ENCODE data around the gene HIPK4. TPM values are rescaled to one million over a fixed set of nuclear protein-coding genes. Genes with fewer than 3 reads are reported as not detected.

HIPK4 gene
- polyA plus RNA-seq, 1 donor = 2.5 TPM

DNA sequence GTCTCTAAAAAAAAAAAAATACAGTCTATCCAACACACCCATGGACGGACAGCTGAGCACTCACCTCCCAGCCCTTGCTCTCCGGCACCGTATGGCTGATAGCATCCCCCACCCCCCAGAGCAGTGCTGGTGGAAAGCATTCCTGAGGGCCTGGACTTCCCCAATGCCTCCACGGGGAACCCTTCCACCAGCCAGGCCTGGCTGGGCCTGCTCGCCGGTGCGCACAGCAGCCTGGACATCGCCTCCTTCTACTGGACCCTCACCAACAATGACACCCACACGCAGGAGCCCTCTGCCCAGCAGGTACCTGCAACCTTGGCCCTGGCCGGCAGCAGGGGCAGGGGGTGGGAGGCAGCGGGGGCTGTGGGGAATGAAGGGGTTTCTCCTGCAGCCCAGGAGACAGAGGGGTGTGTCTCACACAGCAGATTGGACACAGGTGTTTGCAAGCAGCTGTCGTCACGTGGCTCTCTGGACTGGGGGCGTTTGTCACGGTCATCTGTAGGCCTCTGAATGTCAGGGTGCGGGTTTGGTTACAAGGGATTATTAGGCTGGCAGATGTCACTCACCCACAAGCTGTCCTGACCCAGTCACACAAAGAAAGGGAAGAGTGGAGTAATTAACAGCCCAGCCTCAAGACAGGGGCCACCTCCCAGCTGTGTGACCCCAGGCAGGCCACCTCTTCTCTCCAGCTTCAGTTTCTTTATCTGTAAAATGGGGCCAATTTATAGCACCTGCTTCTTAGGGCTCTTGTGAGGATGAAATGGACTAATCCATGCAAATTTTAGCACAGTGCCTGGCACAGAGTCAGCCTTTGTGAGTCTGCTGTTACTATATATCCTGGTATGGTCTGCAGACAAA, 22.2 kb downstream of the HIPK4 start:
- DNase-seq (ENCODE audit: low read depth) = no peak

DNA sequence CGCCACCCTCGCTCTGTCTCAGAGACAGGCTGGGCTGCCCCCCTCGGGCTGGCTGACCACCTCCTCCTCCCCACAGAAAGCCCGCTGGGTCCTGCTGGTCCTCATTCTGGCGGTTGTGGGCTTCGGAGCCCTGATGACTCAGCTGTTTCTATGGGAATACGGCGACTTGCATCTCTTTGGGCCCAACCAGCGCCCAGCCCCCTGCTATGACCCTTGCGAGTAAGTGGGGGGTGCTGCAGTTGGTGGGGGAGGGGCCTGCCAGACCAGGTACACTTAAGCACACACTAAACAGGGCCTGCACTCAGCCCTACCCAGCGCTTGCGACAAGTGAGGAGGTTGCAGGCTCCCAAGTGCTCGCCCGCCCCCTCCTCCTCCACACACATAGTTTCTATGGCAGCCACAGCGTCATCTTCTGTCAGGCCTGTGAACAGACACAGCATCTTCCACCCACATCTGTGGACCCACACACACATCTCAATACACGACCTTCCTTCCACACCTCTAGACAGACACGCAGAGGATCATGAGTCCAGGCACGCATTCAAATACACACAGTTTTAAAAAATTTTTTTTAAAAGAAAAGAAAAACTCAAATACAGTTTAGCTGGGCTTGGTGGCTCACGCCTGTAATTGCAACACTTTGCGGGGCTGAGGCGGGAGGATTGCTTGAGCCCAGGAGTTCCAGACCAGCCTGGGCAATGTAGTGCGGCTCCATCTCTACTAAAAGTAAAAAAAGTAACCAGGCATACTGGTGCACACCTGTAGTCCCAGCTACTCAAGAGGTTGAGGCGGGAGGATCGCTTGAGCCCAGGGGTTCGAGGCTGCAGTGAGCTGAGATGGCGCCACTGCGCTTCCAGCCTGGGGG, 23.1 kb downstream of the HIPK4 start:
- no peak for DNase-seq (ENCODE audit: low read depth)

DNA sequence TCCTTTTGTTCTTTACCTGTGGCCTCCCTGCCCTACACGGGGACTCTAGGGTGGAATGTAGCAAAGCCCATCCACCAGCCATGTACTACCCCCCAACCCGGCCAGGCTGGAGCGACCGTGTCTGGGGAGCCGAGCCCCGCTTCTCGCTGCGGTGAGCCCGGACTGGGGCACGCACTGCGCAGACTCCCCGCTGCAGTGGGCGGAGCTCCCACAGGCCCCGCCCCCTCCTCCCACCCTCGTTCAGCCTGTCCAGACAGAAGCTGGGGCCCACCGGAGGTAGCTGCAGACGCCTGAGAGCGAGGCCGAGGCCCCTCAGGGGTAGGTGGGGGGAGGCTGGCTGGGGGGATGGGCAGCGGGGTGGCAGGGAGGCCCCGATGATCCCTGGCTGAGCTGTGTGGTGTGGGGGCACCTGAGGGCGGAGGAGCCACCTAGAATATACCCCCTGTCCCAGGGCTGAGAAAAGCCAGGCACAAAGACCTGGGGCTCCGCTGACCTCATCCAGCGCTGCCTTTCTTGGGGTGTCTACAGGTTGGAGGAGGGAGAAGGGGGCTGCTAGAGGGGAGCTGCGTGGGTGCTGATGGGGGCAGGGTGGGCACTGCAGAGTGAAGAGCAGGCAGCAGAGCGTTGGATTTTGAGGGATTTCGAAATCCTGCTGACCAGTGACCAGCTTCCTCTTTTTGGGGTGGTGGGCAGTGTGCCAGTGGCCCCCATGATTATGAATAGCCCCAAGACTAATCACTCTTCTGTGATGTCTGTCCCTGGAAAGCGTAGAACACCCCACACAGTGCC, 24.2 kb downstream of the HIPK4 start:
- no peak for DNase-seq (ENCODE audit: low read depth)

DNA sequence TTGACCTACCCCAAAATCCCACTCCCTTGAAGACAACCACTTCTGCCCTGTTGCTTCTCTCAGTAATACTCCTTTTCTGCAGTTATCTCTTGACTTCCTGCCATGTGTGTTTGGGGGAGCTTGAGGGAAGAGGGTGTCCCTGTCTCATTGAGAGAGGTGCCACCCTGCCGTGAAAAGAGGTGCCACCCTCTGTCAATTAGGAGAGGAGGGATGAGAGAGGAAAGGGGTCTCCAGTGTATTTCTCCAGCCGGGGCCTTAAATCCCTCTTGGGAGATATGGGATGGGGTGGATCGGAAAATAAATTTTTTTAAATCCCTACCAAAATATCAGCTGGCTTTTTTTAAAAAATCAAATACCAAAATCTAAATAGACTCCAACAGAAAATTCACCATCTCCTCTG, 25.0 kb downstream of the HIPK4 start:
- no peak for DNase-seq (ENCODE audit: low read depth)

DNA sequence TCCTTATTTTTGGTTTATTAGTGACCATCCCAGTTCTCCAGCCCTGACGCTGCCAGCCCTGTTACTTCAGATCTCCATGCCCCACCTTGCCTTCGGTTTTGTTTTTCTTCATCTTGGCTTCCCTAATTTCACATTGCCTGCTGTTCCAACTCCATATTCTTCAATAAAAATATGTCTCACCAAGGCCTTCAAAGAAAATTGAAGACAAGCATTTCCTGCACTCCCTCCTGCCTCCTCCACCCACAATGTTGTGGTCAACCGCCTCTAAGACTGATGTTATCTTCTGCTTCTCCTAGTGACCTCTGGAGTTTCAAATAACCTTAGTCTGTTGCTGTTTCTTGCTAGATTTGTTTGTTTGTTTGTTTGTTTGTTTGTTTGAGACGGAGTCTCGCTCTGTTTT, 26.9 kb downstream of the HIPK4 start:
- DNase-seq (ENCODE audit: low read depth) = no peak

DNA sequence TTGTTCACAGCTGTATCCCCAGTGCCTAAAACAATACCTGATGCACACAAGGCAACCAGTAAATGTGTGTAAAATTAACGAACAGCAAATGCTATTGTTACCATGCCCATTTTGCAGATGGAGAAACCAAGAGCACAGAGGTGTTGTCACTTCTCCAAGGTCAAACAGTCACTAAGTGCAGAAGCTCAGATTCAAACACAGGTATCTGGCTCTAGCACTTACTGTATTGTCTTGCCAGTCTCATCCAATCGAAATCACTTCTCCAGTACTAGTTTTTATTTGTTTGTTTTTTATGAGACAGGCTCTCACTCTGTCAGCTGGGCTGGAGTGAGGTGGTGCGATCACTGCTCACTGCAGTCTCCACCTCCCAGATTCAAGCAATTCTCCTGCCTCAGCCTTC, 27.8 kb downstream of the HIPK4 start:
- DNase-seq (ENCODE audit: low read depth) = no peak

DNA sequence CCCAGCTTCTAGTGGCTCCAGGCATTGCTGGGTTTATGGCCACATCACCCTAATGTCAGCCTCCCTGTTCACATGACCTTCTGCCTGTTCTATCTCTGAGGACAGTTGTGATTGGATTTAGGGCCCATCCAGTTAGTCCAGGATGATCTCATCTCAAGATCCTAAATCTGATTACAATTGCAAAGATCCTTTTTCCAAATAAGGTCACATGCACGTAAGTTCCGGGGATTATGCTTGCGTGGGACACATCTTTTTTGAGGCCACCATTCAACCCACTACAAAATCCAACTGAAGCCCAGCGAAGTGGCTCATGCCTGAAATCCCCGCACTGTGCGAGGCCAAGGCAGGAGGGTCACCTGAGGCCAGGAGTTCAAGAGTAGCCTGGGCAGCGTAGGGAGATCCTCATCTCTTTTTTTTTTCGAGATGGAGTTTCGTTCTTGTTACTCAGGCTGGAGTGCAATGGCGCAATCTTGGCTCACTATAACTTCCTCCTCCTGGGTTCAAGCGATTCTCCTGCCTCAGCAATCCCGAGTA, 29.2 kb downstream of the HIPK4 start:
- no peak for DNase-seq (ENCODE audit: low read depth)

DNA sequence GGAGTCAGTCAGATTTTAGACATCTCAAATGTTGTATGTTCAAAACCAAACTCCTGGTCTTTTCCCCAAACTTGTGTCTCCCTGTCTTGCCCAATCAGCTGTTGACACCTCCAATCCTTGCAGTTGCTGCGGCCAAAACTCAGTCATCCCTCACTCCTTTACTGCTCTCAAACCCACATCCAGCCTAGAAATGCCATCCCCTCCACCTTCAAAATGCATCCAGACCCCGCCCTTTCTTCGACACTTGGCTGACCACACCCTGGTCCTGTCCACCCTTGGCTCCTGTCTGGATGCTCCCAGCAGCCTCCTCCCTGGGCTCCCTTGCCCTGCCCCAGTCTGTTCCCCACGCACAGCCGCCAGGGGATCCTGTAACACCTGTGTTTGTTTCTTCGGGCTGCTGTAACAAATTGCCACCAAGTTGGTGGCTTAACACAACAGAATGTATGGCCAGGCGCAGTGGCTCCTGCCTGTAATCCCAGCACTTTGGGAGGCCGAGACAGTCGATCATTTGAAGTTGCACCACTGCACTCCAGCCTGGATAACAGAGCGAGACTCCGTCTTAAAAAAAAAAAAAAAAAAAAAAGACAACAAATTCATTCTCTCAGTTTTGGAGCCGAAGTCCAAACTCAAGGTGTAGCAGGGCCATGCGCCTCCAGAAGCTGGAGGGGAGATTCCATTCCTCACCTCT, 29.8 kb downstream of the HIPK4 start:
- DNase-seq (ENCODE audit: low read depth) = no peak

DNA sequence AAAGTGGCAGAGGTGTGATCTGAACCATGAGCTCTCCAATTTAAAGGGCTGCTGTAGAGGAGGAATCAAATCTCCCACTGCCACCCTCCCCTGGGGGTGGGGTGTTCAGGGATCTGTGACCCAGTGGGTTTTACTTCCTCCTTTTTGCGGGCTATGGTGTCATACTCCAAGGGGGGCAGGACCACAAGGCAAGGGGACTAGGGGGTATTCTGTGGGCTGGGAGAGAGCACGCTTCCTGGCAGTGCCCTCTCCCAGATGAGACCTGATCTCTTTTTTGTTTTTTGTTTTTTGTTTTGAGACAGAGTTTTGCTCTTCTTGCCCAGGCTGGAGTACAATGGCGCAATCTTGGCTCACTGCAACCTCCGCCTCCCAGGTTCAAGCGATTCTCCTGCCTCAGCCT, 31.2 kb downstream of the HIPK4 start:
- DNase-seq (ENCODE audit: low read depth) = no peak

DNA sequence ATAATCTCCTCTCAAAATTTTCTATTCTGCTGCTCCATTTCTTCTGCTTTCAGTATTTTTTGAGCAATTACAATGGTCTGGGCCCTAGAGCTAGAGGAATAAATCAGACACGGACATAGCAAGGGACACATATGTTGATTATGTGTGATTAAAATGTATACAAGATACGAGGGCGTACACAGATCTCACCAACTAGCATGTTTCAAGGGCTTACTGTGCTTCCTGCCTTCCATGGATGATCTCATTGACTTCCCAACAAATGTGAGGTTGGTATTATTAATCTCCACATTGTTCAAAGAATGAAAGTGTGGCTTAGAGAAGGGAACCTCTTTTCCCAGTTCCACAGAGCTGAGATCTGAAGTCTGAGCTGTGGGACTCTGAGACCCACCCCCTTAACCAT, 32.3 kb downstream of the HIPK4 start:
- no peak for DNase-seq (ENCODE audit: low read depth)

DNA sequence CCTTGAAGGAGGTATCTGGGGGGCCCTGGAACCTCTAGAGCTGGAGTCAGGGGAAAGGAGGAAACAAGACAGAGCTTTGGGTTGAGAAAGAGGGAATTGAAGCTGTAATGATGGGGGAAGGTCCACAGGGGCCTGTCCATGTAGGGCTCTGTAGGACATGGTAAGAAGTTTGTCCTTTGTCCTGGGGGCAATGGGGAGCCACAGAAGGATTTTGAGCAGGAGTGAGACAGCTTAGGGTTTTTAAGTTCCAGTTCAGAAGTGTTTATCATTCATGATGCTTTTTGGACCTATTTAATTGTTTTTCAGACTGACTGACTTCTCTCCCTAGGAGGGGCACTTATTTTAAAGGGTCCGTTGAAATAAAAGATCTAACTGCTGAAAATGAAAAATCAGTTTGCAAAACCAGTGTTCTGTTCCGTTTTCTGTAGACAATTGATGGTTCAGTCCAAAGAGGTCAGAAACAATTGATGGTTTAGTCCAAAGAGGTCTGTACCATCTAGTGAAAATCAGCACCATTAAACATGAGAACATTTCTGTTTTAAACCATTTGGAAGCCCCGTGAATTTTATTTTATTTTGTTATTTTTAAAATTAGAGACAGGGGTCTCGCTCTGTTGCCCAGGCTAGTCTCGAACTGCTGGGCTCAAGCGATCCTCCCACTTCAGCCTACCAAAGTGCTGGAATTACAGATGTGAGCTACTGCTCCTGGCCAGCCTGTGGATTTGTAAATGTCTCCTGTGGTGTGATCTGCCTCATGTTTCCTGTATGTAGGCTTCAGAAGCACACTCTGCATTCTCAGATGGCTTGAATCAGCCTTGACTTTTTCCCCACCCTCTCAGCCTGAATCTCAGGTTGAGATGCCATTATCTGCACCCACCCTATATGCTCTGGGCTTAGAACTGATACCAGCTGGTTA, 33.0 kb downstream of the HIPK4 start:
- DNase-seq (ENCODE audit: low read depth) = no peak

DNA sequence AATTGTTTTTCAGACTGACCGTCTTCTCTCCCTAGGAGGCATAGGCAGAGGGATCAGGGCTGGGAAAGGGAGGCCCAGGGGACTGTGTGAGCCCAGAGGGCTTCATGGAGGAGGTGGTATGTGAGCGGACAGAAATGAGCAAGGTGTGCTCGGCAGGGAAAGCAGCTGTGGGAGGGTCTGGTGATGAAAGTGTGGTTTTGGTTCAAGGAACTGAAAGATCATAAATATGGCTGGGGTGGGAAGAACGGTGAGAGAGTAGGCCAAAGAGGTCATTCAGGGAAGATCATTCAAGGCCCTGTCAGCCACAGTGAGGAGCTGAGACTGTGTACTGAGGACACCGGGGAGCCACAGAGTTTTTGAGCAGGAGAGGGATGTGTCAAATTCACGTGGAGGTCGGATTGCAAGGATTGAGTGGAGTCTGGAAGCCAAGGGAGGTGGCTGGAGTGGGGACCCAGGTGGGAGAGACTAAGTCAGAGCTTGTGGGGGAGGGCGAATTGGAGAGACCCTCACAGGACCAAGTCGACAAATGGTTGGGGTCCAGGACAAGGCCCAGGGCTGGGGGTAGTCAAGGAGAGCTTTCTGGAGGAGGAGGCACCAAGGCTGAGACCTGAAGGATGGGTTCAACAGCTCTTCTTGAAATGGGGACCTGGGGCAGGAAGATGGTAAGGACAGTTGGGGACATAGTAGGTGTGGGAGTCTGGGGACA, 33.9 kb downstream of the HIPK4 start:
- DNase-seq (ENCODE audit: low read depth) = no peak

DNA sequence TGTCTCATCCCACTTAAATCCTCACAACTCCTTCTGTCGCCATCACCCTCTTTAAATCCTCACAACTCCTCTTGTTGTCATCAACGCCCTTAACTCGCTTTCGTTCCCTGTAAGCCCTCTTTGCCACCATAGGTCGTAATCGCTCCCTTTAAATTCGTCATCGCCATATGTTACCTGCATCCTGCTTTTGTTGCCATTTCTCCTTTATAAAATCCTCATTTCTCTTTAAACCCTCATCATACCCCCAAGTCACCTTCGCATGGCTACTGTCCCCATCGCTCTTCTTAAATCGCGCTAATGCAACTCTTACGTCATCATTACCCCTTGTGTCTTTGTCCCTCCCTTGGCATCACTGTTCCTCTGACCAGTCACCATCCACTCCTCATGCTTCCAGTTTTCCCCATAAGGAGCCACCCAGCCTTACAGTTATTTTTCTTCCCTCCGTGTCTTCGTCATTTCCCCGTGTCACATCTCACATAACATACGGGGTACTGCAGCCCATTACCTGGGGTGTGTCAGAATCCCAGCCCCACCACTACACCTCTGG, 40.9 kb downstream of the HIPK4 start:
- no peak for DNase-seq (ENCODE audit: low read depth)

DNA sequence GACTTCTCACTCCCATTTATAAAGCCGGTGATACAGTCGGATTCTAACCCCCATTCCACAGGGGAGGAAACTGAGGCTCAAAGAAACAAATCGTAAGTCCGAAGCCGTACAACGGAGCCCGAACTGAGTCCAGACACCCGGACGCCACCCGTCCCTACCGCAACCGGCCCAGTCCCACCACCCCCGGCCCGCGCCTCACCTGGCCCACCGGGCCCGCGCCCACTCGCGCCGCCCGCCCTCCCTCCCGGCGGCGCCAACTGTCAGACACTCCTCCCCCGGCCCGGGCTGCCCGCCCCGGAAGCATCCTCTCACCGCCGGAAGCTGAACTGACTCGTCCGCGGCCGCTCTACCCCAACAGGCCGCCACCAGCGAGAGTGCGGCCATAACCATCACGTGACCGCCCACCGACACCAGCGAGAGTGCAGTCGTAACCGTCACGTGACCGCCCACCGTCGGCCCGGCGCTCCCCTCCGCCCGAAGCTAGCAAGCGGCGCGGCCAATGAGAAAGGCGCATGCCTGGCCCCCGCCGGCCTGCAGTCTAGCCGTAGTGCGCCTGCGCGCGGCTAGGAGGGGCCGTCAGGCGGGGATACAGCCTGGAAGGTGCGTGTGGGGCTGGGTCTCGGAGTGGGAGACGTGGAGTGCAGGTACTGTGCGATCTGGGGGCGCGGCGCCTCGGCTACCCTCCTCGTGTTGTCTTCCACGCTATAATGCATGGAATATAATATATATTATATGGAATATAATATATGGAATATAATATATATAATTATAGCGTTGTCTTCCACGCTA, 41.7 kb downstream of the HIPK4 start, which contains the start of the genes C19orf47 and PLD3:
C19orf47 (minus strand) TSS at position 273 of the 789 bp plus-strand sequence. CDS start 6,540 bp downstream, outside the sequence.
PLD3 (plus strand) TSS at position 571 of the 789 bp plus-strand sequence. CDS start 17,789 bp downstream, outside the sequence.
- peak; percentile 96 for DNase-seq (ENCODE audit: low read depth)

DNA sequence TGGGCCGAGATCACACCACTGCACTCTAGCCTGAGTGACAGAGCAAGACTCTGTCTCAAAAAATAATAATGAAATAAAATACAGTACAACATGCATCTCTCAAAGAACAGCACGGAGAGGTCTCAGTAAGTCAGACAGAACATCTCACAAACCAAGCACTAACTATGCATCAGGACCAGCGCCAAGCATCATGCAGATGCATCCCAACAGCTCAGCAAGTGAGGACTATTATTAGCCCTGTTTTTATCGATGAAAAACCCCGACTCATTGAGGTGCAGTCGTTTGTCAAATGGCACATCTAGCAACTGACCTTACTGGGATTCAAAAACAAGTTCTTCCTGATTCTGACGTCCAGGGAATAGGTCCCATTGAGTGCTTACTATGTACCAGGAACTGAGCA, 45.6 kb downstream of the HIPK4 start:
- DNase-seq (ENCODE audit: low read depth) = no peak

DNA sequence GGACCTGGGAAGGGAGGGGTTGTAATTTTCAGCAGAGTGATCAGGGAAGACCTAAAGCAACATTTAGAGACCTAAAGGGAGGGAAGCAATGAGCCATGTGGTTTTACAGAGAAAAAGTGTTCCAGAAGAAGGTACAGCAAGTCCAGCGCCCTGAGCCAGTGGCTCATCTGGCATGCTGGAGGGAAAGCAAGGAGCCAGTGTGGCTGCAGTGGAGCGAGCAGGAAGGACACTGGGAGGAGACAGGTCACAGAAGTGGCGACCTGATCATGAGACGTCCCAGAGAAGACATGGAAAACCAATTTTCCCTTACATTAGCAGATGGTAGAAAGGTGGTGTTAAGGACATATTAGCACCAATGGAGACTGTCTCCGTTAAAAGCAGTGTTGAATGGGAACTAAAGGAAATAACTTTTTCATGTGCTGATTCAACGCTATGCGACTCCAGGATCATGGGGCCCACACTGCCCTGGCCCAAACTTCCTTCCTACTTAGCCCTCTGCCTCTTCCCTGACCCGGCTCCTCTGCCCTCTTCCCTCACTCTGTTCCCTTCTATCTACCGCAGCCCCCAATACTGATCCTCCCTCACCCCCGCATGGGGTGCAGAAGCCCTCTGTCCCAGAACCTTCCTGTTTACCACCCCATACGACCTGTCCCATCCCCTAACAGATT, 47.2 kb downstream of the HIPK4 start:
- DNase-seq (ENCODE audit: low read depth) = no peak
